ENCODE results near the gene ARHGAP1. TPM values are rescaled to one million over a fixed set of nuclear protein-coding genes. Genes with fewer than 3 reads are reported as not detected.

Gene ARHGAP1
- total RNA-seq, 2 experiments from 2014 or later, result 33.7 to 36.3 TPM

- Mint-ChIP-seq H3K36me3 (ENCODE audit: low read depth) (peaks cover 87% of the 10 kb centered on the region), H3K27ac (peak overlapping the region; percentile 18), H3K4me3 (no peak overlapping the region), H3K9me3 (no peaks in the 10 kb centered on the region), H3K27me3 (no peaks in the 10 kb centered on the region), H3K4me1 (ENCODE audit: low read depth) (peaks cover 29% of the 10 kb centered on the region)
- CTCF ChIA-PET, result no interaction called here
- ATAC-seq (ENCODE audit: poor library complexity) (no peak), DNase-seq (no peak)
- Histone ChIP-seq H3K4me1 (ENCODE audit: insufficient read depth, low read length) (peaks cover 27% of the 10 kb centered on the region), H3K36me3 (ENCODE audit: insufficient read depth, low read length) (peaks cover 79% of the 10 kb centered on the region), H3K27me3 (ENCODE audit: control insufficient read depth in 1 of 2, insufficient read depth in 2 of 2, low read length in 2 of 2) (no peaks in the 10 kb centered on the region), H3K4me3 (ENCODE audit: low read length) (no peak overlapping the region), H3K9me3 (ENCODE audit: control insufficient read depth in 1 of 2, insufficient read depth in 1 of 2, low read length in 2 of 2) (no peaks in the 10 kb centered on the region), H3K27ac (ENCODE audit: low read depth in 1 of 2, low read length in 2 of 2) (no peak overlapping the region)
- intact Hi-C loops (cut with DNase I, micrococcal nuclease), result no loop called here
- no peak for TF ChIP-seq CTCF (IDR thresholded peaks at IDR 0.05)
- POLR2A ChIA-PET, result no interaction called here
Observed at GRCh38 chr11:46666516-46666915, 33.9 kb downstream of the ARHGAP1 start.

- no peaks in the 10 kb centered on the region for H3K27me3 ChIP-seq (ENCODE audit: control insufficient read depth in 1 of 2, insufficient read depth in 2 of 2, low read length in 2 of 2)
- DNase-seq (no peak), ATAC-seq (ENCODE audit: poor library complexity) (no peak)
- ChIA-PET POLR2A (interaction anchor here (1.0 kb wide), 1 partner anchor 14 kb away, joined by 3 read pairs; no protein-coding TSS in a partner anchor), CTCF (no interaction called here)
- H3K36me3 ChIP-seq (ENCODE audit: insufficient read depth, low read length), result peaks cover 86% of the 10 kb centered on the region
- Mint-ChIP-seq H3K27ac (peak overlapping the region; percentile 15), H3K36me3 (ENCODE audit: low read depth) (peaks cover 89% of the 10 kb centered on the region), H3K27me3 (no peaks in the 10 kb centered on the region), H3K4me1 (ENCODE audit: low read depth) (peaks cover 17% of the 10 kb centered on the region), H3K4me3 (no peak overlapping the region), H3K9me3 (no peaks in the 10 kb centered on the region)
- no peak overlapping the region for H3K4me3 ChIP-seq (ENCODE audit: low read length)
- H3K27ac ChIP-seq (ENCODE audit: low read depth in 1 of 2, low read length in 2 of 2), result no peak overlapping the region
- TF ChIP-seq CTCF (IDR thresholded peaks at IDR 0.05), result no peak
- peaks cover 15% of the 10 kb centered on the region for H3K4me1 ChIP-seq (ENCODE audit: insufficient read depth, low read length)
- intact Hi-C loops (cut with DNase I, micrococcal nuclease), result no loop called here
- no peaks in the 10 kb centered on the region for H3K9me3 ChIP-seq (ENCODE audit: control insufficient read depth in 1 of 2, insufficient read depth in 1 of 2, low read length in 2 of 2)
Observed at GRCh38 chr11:46665356-46665755, 35.1 kb downstream of the ARHGAP1 start.

- peaks cover 92% of the 10 kb centered on the region for H3K36me3 Mint-ChIP-seq (ENCODE audit: low read depth)
- no peaks in the 10 kb centered on the region for H3K9me3 Mint-ChIP-seq
- intact Hi-C loops (cut with DNase I, micrococcal nuclease), result no loop called here
Observed at GRCh38 chr11:46664612-46665011, 35.8 kb downstream of the ARHGAP1 start.

More at GRCh38 chr11:46664612-46665011, 35.8 kb downstream of the ARHGAP1 start:
- H3K27me3 ChIP-seq (ENCODE audit: control insufficient read depth in 1 of 2, insufficient read depth in 2 of 2, low read length in 2 of 2), result no peaks in the 10 kb centered on the region
- peaks cover 86% of the 10 kb centered on the region for H3K36me3 ChIP-seq (ENCODE audit: insufficient read depth, low read length)
- no peak for TF ChIP-seq CTCF (IDR thresholded peaks at IDR 0.05)
- H3K4me3 Mint-ChIP-seq, result no peak overlapping the region
- DNase-seq (no peak), ATAC-seq (ENCODE audit: poor library complexity) (no peak)
- ChIA-PET CTCF (no interaction called here), POLR2A (no interaction called here)
- H3K27ac Mint-ChIP-seq, result peak overlapping the region; percentile 15
- no peak overlapping the region for H3K4me3 ChIP-seq (ENCODE audit: low read length)
- H3K9me3 ChIP-seq (ENCODE audit: control insufficient read depth in 1 of 2, insufficient read depth in 1 of 2, low read length in 2 of 2), result no peaks in the 10 kb centered on the region
- peaks cover 8% of the 10 kb centered on the region for H3K4me1 ChIP-seq (ENCODE audit: insufficient read depth, low read length)
- H3K4me1 Mint-ChIP-seq (ENCODE audit: low read depth), result peaks cover 10% of the 10 kb centered on the region
- H3K27me3 Mint-ChIP-seq, result no peaks in the 10 kb centered on the region
- no peak overlapping the region for H3K27ac ChIP-seq (ENCODE audit: low read depth in 1 of 2, low read length in 2 of 2)
